ENCODE results near the gene NHSL2.
A peak's percentile ranks its signal among the peaks of the same experiment; 100 is the strongest.

The NHSL2 gene

DNA sequence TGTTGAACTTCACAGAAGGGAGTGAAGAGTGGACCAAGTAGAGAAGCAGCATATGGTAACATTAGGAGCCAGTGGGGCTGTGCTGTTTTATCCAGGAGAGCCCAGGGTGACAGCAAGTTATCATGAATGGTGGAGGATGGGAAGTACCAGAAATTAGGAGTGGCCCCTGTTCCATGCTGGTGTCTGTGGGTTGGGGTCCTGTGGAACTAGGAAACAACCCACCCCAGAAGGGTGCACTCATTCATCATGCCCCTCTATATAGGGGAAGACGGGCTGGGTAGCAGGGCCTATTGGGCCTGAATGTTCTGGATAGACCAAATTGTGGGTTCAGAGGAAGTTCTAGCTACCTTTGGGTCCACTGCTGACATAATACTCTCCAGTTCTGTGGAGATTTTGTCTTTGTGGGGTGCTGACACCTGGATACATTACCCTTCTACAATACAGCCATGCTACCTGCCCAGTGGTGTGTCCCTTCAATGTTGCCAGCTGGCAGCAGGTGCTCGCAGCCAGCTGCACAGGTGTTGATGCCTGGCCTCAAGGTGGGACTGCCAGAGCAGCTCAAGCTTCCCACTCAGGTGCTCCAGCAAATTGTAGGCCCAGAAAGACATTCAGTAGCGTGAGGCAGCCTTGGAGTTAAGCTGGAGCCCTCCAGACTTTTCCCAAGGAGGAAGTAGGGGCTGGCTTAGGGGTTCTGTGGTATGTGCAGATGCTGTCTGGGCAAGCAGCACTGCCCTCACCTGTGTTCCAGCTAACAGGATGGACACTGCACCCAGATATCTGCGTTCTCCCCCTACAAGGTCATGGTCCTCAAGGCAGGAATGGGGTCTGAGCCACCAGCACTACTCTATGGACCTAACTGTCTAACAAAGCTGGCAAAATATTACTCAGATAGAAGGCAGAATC lies 106.5 kb downstream of the NHSL2 start:
- Histone ChIP-seq H2BK5ac (ENCODE audit: low read depth, low read length, poor library complexity, severe bottlenecking) (no peak overlapping the region), H3K27me3 (ENCODE audit: control insufficient read depth in 1 of 2, insufficient read depth in 1 of 2, low read length in 2 of 2) (peaks cover 0 to 49% of the 10 kb centered on the region in 2 experiments), H3K9me3 (ENCODE audit: control insufficient read depth, low read length) (no peaks in the 10 kb centered on the region), H3K18ac (ENCODE audit: low read depth in 1 of 2, low read length in 2 of 2) (no peak overlapping the region), H2AFZ (ENCODE audit: low read depth, low read length) (no peak overlapping the region), H3K23ac (ENCODE audit: low read length in 2 of 2) (no peak overlapping the region), H3K27ac (ENCODE audit: low read length, poor library complexity, severe bottlenecking) (no peak overlapping the region), H3K9ac (ENCODE audit: low read length) (no peak overlapping the region), H3K79me1 (replicated peaks; ENCODE audit: low read length, poor library complexity, severe bottlenecking) (no peaks in the 10 kb centered on the region), H2BK12ac (ENCODE audit: low read length in 2 of 2) (peak overlapping the region in 1 of 2 experiments; percentile 88), H3K4me2 (ENCODE audit: low read length, poor library complexity, severe bottlenecking) (no peak overlapping the region), H3K14ac (ENCODE audit: low read length in 2 of 2) (no peak overlapping the region), H2AK5ac (ENCODE audit: low read length, severe bottlenecking) (no peak overlapping the region), H4K91ac (ENCODE audit: low read length) (no peak overlapping the region), H3K4ac (ENCODE audit: low read depth in 1 of 2, low read length in 2 of 2) (no peak overlapping the region), H3K4me1 (ENCODE audit: control insufficient read depth, insufficient read depth, low read depth, low read length) (peaks cover 3% of the 10 kb centered on the region), H3K4me3 (ENCODE audit: insufficient read depth in 1 of 2, low read depth in 1 of 2, low read length in 2 of 2) (no peak overlapping the region), H3K36me3 (ENCODE audit: control insufficient read depth in 1 of 2, insufficient read depth in 2 of 2, low read depth in 1 of 2, low read length in 2 of 2) (no peaks in the 10 kb centered on the region), H2BK15ac (ENCODE audit: low read depth, poor library complexity, severe bottlenecking) (no peak overlapping the region), H2BK120ac (ENCODE audit: low read depth, low read length) (peak overlapping the region; percentile 19), H4K8ac (ENCODE audit: low read length) (no peak overlapping the region)
- no peak for DNase-seq
- 100% methylated on average over 1 of the region's 4 CpGs for WGBS

DNA sequence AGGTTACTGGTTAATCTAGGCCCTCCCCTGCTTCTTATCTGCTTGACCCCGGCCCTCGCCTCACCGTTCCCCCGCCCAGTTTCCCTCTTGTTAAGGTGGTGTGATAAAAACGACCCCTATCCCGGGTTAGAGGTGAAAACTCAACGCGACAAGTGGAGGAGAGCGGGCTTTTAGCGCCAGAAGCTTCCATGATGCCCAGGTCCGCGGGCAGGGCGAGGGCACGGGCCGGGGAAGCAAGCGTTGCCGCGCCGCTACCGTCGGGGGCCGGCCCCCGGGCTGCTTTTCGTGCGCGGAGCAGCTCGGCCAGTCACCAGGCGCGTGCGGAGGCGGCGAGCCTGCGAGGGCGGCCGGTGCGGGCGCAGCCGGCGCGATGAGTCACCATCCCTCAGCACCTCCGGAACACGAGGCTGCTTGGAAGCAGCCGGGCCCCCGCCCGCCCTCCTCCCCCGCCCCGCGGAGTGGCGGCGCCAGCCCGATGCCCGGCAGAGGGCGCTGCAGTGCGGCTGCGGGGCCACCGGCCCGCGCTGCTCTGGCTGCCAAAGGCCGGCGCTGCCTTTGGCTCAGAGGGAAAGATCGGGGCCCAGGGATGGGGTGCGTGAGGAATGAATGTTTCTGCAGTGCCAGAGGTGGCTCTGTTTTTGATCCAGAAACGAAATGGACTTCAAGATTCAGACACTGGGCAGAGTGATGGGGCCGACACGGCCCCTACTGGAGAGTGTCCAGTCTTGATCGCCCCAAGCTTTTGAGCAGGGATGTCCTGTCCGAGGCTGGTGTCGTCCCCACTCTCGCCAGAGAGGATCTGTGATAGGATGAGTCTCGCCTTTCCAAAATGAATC lies 107.8 kb downstream of the NHSL2 start:
- peak overlapping the region; percentile 80 for H3K9ac ChIP-seq (ENCODE audit: low read length)
- H2AK5ac ChIP-seq (ENCODE audit: low read length, severe bottlenecking), result no peak overlapping the region
- no peak overlapping the region for H3K14ac ChIP-seq (ENCODE audit: low read length in 2 of 2)
- no peaks in the 10 kb centered on the region for H3K79me1 ChIP-seq (replicated peaks; ENCODE audit: low read length, poor library complexity, severe bottlenecking)
- 31% methylated on average over 14 of the region's 70 CpGs for WGBS
- no peaks in the 10 kb centered on the region for H3K9me3 ChIP-seq (ENCODE audit: control insufficient read depth, low read length)
- peak; percentile 85 for DNase-seq
- H3K23ac ChIP-seq (ENCODE audit: low read length in 2 of 2), result no peak overlapping the region
- H3K27ac ChIP-seq (ENCODE audit: low read length, poor library complexity, severe bottlenecking), result no peak overlapping the region
- peak overlapping the region; percentile 53 for H3K4me2 ChIP-seq (ENCODE audit: low read length, poor library complexity, severe bottlenecking)
- peak overlapping the region in 1 of 2 experiments; percentile 43 for H3K18ac ChIP-seq (ENCODE audit: low read depth in 1 of 2, low read length in 2 of 2)
- no peak overlapping the region for H2BK5ac ChIP-seq (ENCODE audit: low read depth, low read length, poor library complexity, severe bottlenecking)
- no peaks in the 10 kb centered on the region for H3K36me3 ChIP-seq (ENCODE audit: control insufficient read depth in 1 of 2, insufficient read depth in 2 of 2, low read depth in 1 of 2, low read length in 2 of 2)
- H3K4ac ChIP-seq (ENCODE audit: low read depth in 1 of 2, low read length in 2 of 2), result no peak overlapping the region
- peak overlapping the region; percentile 67 for H2BK15ac ChIP-seq (ENCODE audit: low read depth, poor library complexity, severe bottlenecking)
- H3K4me1 ChIP-seq (ENCODE audit: control insufficient read depth, insufficient read depth, low read depth, low read length), result peaks cover 3% of the 10 kb centered on the region
- peak overlapping the region; percentile 42 to 49 for H3K4me3 ChIP-seq (ENCODE audit: insufficient read depth in 1 of 2, low read depth in 1 of 2, low read length in 2 of 2)
- peak overlapping the region; percentile 39 for H4K91ac ChIP-seq (ENCODE audit: low read length)
- H3K27me3 ChIP-seq (ENCODE audit: control insufficient read depth in 1 of 2, insufficient read depth in 1 of 2, low read length in 2 of 2), result peaks cover 0 to 62% of the 10 kb centered on the region in 2 experiments
- H4K8ac ChIP-seq (ENCODE audit: low read length), result peak overlapping the region; percentile 49
- peak overlapping the region; percentile 21 to 66 for H2BK12ac ChIP-seq (ENCODE audit: low read length in 2 of 2)
- H2AFZ ChIP-seq (ENCODE audit: low read depth, low read length), result no peak overlapping the region
- H2BK120ac ChIP-seq (ENCODE audit: low read depth, low read length), result peak overlapping the region; percentile 73

DNA sequence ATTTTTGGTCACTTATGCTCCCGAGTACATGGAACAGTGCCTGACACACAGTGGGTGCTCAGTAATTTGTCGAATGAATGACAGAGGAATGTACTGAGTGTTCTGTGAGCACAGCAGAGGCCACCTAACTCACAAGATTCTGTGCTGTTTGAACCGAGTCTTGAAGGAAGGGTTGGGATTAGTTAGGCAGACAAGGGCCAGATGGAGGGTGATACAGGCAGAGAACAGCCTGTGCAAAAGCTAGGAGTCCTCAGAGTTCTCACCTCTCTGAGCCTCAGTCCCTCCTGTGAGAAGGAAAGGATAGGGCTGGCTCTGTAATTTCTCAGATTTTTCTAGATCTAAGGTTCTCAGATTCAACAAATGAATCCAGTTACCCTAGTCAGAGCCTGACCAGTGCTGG lies 108.8 kb downstream of the NHSL2 start:
- Histone ChIP-seq H3K4me2 (ENCODE audit: low read length, poor library complexity, severe bottlenecking) (no peak overlapping the region), H3K4ac (ENCODE audit: low read depth in 1 of 2, low read length in 2 of 2) (no peak overlapping the region), H2BK120ac (ENCODE audit: low read depth, low read length) (no peak overlapping the region), H2BK5ac (ENCODE audit: low read depth, low read length, poor library complexity, severe bottlenecking) (no peak overlapping the region), H2BK15ac (ENCODE audit: low read depth, poor library complexity, severe bottlenecking) (no peak overlapping the region), H3K27ac (ENCODE audit: low read length, poor library complexity, severe bottlenecking) (no peak overlapping the region), H3K4me3 (ENCODE audit: insufficient read depth in 1 of 2, low read depth in 1 of 2, low read length in 2 of 2) (no peak overlapping the region), H2BK12ac (ENCODE audit: low read length in 2 of 2) (peak overlapping the region in 1 of 2 experiments; percentile 66), H4K91ac (ENCODE audit: low read length) (no peak overlapping the region), H4K8ac (ENCODE audit: low read length) (no peak overlapping the region), H3K14ac (ENCODE audit: low read length in 2 of 2) (no peak overlapping the region), H3K27me3 (ENCODE audit: control insufficient read depth in 1 of 2, insufficient read depth in 1 of 2, low read length in 2 of 2) (peaks cover 0 to 68% of the 10 kb centered on the region in 2 experiments), H3K79me1 (replicated peaks; ENCODE audit: low read length, poor library complexity, severe bottlenecking) (no peaks in the 10 kb centered on the region), H2AK5ac (ENCODE audit: low read length, severe bottlenecking) (no peak overlapping the region), H3K9ac (ENCODE audit: low read length) (peak overlapping the region; percentile 64), H3K18ac (ENCODE audit: low read depth in 1 of 2, low read length in 2 of 2) (no peak overlapping the region), H3K9me3 (ENCODE audit: control insufficient read depth, low read length) (no peaks in the 10 kb centered on the region), H2AFZ (ENCODE audit: low read depth, low read length) (no peak overlapping the region), H3K4me1 (ENCODE audit: control insufficient read depth, insufficient read depth, low read depth, low read length) (peaks cover 3% of the 10 kb centered on the region), H3K23ac (ENCODE audit: low read length in 2 of 2) (no peak overlapping the region), H3K36me3 (ENCODE audit: control insufficient read depth in 1 of 2, insufficient read depth in 2 of 2, low read depth in 1 of 2, low read length in 2 of 2) (no peaks in the 10 kb centered on the region)
- DNase-seq, result no peak
- 81% methylated on average over 3 of the region's 3 CpGs for WGBS

DNA sequence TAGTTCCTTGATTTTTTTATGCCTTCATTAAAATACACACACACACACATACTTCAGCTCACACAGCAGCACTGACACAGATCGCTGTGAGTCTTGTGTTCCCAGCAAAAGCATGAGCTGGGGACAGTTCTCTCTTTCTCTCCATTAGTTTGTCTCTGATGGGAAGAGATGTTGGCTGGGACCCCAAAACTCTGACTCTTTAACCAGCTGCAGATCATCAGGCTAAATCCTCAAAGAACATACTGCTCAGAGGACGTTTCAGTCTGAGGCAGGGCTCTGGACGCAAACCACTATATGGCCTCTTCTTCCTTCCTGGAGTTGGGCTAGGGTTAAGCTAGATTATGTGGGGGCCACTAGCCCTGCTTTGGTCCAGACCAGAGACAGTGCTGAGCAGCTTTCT lies 109.6 kb downstream of the NHSL2 start:
- Histone ChIP-seq H3K18ac (ENCODE audit: low read depth in 1 of 2, low read length in 2 of 2) (no peak overlapping the region), H3K4me3 (ENCODE audit: insufficient read depth in 1 of 2, low read depth in 1 of 2, low read length in 2 of 2) (no peak overlapping the region), H3K4me1 (ENCODE audit: control insufficient read depth, insufficient read depth, low read depth, low read length) (peaks cover 3% of the 10 kb centered on the region), H3K27ac (ENCODE audit: low read length, poor library complexity, severe bottlenecking) (no peak overlapping the region), H2BK15ac (ENCODE audit: low read depth, poor library complexity, severe bottlenecking) (no peak overlapping the region), H2AK5ac (ENCODE audit: low read length, severe bottlenecking) (no peak overlapping the region), H4K91ac (ENCODE audit: low read length) (no peak overlapping the region), H3K4ac (ENCODE audit: low read depth in 1 of 2, low read length in 2 of 2) (peak overlapping the region in 1 of 2 experiments; percentile 19), H3K23ac (ENCODE audit: low read length in 2 of 2) (no peak overlapping the region), H3K14ac (ENCODE audit: low read length in 2 of 2) (no peak overlapping the region), H2BK5ac (ENCODE audit: low read depth, low read length, poor library complexity, severe bottlenecking) (no peak overlapping the region), H3K27me3 (ENCODE audit: control insufficient read depth in 1 of 2, insufficient read depth in 1 of 2, low read length in 2 of 2) (peaks cover 0 to 74% of the 10 kb centered on the region in 2 experiments), H4K8ac (ENCODE audit: low read length) (no peak overlapping the region), H3K9me3 (ENCODE audit: control insufficient read depth, low read length) (no peaks in the 10 kb centered on the region), H3K79me1 (replicated peaks; ENCODE audit: low read length, poor library complexity, severe bottlenecking) (no peaks in the 10 kb centered on the region), H3K9ac (ENCODE audit: low read length) (peak overlapping the region; percentile 9), H3K36me3 (ENCODE audit: control insufficient read depth in 1 of 2, insufficient read depth in 2 of 2, low read depth in 1 of 2, low read length in 2 of 2) (no peaks in the 10 kb centered on the region), H2AFZ (ENCODE audit: low read depth, low read length) (no peak overlapping the region), H2BK12ac (ENCODE audit: low read length in 2 of 2) (peak overlapping the region in 1 of 2 experiments; percentile 39), H3K4me2 (ENCODE audit: low read length, poor library complexity, severe bottlenecking) (no peak overlapping the region), H2BK120ac (ENCODE audit: low read depth, low read length) (no peak overlapping the region)
- no peak for DNase-seq
- 100% methylated on average over 1 of the region's 3 CpGs for WGBS

Data from mesenchymal stem cell (in vitro differentiated cells and primary cell).